ENCODE results near the gene CNMD.
"Not testable (repeated sequence)": the region's sequence is repeated elsewhere in the genome, so short reads cannot be mapped to it uniquely, and the experiment has no call there.

Gene CNMD

GRCh38 chr13:52744842-52745375, 5.3 kb upstream of the CNMD start:
- no peak for DNase-seq

GRCh38 chr13:52743988-52744387, 4.4 kb upstream of the CNMD start:
- DNase-seq: no peak

GRCh38 chr13:52743569-52743968, 3.9 kb upstream of the CNMD start:
- DNase-seq: no peak

DNA sequence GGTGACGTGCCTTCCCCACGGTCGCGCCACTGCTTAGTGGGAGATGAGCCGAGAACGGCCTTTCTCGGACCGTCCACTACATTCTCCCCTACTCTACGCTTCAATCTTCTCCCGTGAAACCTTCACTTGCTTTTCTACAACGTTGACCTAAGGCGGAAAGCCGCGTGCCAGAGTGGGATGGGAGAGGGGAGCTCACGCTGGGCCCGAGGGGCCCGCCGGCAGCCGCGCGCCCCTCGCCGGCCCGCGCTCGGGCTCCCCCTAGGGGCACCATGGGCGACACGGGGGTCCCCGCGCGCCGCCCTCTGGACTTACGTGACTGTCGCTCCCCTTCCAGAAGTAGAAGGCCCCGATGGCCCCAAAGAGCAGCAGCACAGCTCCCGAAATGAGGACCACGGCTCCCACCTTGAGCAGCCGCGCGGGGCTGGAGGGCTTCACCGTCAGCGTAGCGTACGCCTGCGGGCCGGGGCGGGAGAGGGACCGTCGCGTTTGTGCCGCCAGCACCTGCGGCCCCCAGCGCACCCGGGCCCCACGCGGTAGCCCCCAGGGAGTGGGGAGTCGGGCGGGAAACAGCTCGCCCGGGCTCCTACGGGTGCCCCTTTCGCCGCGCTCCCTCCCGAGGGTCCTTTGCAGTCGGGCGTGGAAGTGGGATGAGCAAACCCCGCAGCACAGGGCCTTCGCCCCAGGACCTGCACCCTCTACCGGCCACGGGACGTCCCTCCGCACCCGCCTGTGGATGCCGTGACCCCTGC, 727 bp downstream of the CNMD start:
- DNase-seq: peak; percentile 71

DNA sequence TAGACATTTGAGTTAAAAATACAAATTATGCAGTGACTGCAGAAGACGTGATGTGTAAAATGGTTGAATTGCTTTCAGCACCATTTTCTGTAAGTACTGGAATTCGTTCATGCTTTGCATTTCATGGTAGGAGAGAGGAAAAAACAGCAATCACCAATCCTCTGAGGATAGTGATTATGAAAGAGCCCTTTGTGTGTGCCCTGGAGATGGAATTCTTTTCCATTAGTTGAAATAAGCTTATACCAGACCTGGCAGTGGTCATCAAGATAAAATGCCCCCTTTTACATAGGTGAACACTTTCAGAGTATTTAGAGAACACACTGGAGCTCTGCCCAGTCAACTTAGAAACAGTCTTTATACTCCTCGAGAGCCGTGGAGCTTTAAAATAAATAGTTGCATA, 1.7 kb downstream of the CNMD start:
- DNase-seq: no peak

- no peak for DNase-seq
Observed at GRCh38 chr13:52737451-52737850, 2.2 kb downstream of the CNMD start.

GRCh38 chr13:52736891-52737290, 2.7 kb downstream of the CNMD start:
- DNase-seq: no peak

DNA sequence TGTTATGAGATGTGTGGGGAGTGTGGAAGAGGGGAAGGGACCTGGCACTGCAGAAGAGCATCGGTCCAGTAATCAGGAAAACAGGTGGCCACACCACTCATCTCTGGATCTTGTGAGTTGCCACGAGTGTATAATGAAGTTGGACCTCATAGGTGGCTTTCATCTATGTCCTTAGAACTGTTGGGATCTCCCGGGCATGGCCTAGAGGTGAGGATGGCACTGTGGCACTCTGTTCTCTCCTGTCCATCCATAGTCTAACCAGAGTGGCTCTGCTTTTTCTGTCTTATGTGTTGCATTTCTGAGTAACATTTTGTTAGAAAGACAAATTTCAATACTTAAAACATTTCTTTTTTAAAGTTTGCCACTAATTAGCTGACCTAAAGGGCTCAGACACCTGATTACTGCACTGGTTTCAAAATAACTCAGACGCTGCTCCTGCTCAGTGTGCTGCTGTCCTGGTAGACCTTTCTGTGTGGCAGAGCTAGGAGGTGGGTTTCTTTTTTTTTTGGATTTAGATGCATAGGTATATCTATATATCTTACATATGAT, 5.5 kb downstream of the CNMD start:
- DNase-seq: no peak

- DNase-seq: no peak
Observed at GRCh38 chr13:52726258-52726657, 13.4 kb downstream of the CNMD start.

DNA sequence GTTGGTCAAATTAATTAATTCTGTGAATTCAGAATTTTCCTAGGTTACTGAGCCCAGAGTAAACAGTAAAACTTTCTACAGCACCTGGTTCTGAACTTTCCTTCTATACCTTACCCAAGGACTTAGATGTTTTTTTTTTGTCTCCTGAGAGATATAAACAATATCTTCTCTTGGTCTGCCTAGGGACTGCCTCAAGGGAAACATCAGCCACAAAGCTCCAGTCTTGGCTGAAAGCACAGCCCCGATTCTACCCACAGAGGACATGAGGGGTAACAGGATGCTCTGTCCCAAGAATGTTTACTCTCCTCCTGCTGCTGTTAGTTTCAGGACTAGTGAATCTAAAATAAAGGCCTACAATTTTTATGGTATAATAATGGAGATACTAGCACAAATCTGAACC, 14.3 kb downstream of the CNMD start:
- no peak for DNase-seq

GRCh38 chr13:52723181-52723580, 16.4 kb downstream of the CNMD start:
- no peak for DNase-seq

GRCh38 chr13:52721356-52721755, 18.3 kb downstream of the CNMD start:
- not testable (repeated sequence) for DNase-seq

- DNase-seq: not testable (repeated sequence)
Observed at GRCh38 chr13:52720904-52721303, 18.7 kb downstream of the CNMD start.

DNA sequence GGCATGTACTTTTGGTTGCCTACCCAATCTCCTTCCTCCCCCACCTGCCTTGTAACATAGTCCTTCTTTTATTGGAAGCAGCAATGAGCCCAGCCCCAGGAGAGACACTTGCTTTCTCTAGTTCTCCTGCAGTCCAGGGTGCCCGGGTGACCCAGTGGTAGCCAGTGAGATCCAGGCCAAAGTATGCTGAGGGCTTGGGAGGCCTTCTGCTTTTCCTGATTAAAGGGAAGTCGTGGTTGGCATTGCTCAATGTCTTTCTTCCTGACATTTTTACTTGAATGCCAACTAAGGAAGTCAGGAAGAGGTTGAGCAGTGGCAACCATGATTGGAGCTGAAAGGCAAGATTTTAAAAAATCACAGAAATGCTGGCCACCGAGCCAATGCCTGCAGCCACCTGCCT, 25.7 kb downstream of the CNMD start:
- no peak for DNase-seq

DNA sequence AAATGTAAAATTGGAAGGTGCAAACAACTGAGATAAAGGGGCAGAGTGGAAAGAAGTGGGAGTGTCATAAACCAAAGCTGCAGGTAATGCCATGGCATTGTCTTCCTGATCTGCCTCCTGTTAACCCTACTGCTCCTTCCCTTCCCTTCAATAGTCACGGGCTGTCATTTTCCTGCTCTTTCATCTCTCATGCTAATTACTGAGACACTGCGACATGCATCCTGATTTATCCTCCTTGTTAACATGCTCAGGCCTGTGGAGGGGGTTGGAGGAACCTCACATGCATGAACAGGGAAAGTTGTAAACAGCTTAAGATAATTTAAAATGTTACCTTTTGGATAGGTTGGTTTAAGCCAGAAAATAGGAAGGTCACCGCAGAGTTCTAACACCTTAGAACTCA, 27.2 kb downstream of the CNMD start:
- no peak for DNase-seq

GRCh38 chr13:52711286-52711685, 28.3 kb downstream of the CNMD start:
- no peak for DNase-seq

- DNase-seq: not testable (repeated sequence)
Observed at GRCh38 chr13:52708266-52708665, 31.4 kb downstream of the CNMD start.

- DNase-seq: no peak
Observed at GRCh38 chr13:52707375-52707774, 32.2 kb downstream of the CNMD start.

GRCh38 chr13:52706081-52706480, 33.5 kb downstream of the CNMD start:
- DNase-seq: no peak

- no peak for DNase-seq
Observed at GRCh38 chr13:52703482-52703881, 36.1 kb downstream of the CNMD start.

DNA sequence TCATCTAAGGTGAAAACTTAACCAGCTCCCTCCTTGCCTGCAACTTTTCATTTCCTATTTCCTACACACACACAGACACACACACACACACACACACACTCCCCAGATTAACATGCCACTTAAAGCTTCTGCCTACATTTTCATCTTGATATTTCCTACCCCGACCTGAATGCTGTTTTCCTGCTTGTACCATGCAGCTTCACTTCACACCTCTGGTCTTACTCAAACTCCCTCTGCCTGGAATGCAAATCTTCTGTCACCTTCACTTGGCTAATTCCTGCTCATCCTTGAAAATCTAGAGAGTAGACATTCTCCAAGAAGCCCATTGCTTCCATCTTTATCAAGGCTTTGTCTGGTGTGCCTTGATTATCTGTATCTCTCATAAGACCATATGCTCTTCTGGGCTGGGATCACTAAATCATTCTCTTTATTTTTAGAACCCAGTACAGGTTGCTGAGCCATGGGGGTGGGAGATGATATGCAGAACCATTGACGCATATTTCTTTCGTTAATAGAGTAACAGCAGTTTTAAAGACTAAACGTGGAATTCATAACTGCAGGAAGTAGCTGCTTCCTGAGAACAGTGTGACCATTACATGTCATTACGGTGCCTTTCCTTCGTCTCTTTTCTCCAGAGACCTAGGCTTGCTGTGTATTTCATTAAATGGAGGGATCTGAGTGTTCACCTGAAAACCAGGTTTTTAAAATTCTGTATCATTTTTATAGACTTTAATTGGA, 37.7 kb downstream of the CNMD start:
- no peak for DNase-seq

DNA sequence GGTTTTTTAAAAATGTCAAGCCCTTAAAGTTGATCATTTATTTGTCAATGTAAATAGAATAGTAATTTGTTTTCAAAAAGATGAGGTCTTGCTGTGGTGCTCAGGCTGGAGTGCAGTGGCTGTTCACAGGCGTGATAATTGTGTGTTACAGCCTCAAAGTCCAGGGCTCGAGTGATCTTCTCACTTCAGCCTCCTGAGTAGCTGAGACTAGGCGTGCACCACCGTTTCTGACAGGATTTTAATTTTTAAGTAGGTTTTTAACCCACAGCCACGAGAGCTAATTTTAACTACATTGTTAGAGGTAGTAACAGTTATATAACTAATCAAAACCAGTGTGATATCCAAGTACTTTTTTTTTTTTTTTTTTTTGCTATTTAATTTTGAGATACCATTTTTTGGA, 43.1 kb downstream of the CNMD start:
- no peak for DNase-seq

GRCh38 chr13:52695856-52696255, 43.8 kb downstream of the CNMD start:
- DNase-seq: no peak

- no peak for DNase-seq
Observed at GRCh38 chr13:52686376-52686775, 53.2 kb downstream of the CNMD start.

All from right kidney (tissue), 1 donor.